Loucy (cell line): ENCODE data around the gene PTGES.

Experiments used
- H2AFZ ChIP-seq: fragments of 200-600 bp; sonication (generic); 2 replicates; pipeline ENCODE4 v1.6.0; 2016; ENCODE audit warnings: antibody characterized with exemption, mild to moderate bottlenecking, low read length, moderate library complexity
- H3F3A ChIP-seq: fragments of 200-600 bp; 2 replicates; pipeline ENCODE4 v1.6.0; 2016; ENCODE audit warnings: antibody characterized with exemption, low read depth, mild to moderate bottlenecking
- H3K27me3 ChIP-seq: fragments of 200-600 bp; sonication (generic); 2 replicates; pipeline ENCODE4 v1.6.1; 2014; ENCODE audit warnings: low read length, mild to moderate bottlenecking; ENCODE audit not compliant: insufficient read depth, poor library complexity, severe bottlenecking
- H3K36me3 ChIP-seq: fragments of 200-600 bp; sonication (generic); 2 replicates; pipeline ENCODE4 v1.6.1; 2016; ENCODE audit warnings: low read length; ENCODE audit not compliant: insufficient read depth
- H3K4me1 ChIP-seq: fragments of 200-600 bp; sonication (generic); 2 replicates; pipeline ENCODE4 v1.5.1; 2014; ENCODE audit warnings: low read length, mild to moderate bottlenecking; ENCODE audit not compliant: insufficient read depth, poor library complexity, severe bottlenecking
- H3K4me2 ChIP-seq: fragments of 200-600 bp; sonication (generic); 2 replicates; pipeline ENCODE4 v1.6.0; 2014; ENCODE audit warnings: antibody characterized with exemption, low read length, low read depth, mild to moderate bottlenecking; ENCODE audit not compliant: poor library complexity, severe bottlenecking
- H3K4me3 ChIP-seq: fragments of 200-600 bp; sonication (generic); 2 replicates; pipeline ENCODE4 v1.5.1; 2014; ENCODE audit warnings: low read length, mild to moderate bottlenecking, mixed read lengths; ENCODE audit not compliant: poor library complexity, severe bottlenecking
- H3K79me2 ChIP-seq: fragments of 200-600 bp; sonication (generic); 2 replicates; pipeline ENCODE4 v1.6.1; 2014; ENCODE audit warnings: low read length; ENCODE audit not compliant: insufficient read depth
- H3K9ac ChIP-seq: fragments of 200-600 bp; sonication (generic); 2 replicates; pipeline ENCODE4 v1.6.0; 2014; ENCODE audit warnings: mild to moderate bottlenecking, low read depth, low read length, moderate library complexity; ENCODE audit not compliant: poor library complexity, severe bottlenecking
- H3K9me2 ChIP-seq: fragments of 200-600 bp; sonication (generic); replicated peaks from 2 replicates; pipeline ENCODE4 v1.6.1; 2016; ENCODE audit warnings: low read depth, low read length, mixed read lengths
- H3K9me3 ChIP-seq: fragments of 200-600 bp; sonication (generic); 2 replicates; pipeline ENCODE4 v1.6.1; 2014; ENCODE audit warnings: mild to moderate bottlenecking, antibody characterized with exemption, low read length, low read depth; ENCODE audit not compliant: insufficient read depth
- H4K20me1 ChIP-seq: fragments of 200-600 bp; sonication (generic); 2 replicates; pipeline ENCODE4 v1.6.0; 2014; ENCODE audit warnings: antibody characterized with exemption, low read length, mild to moderate bottlenecking; ENCODE audit not compliant: insufficient read depth, poor library complexity, severe bottlenecking
- EZH2phosphoT487 ChIP-seq: fragments of 200-600 bp; IDR thresholded peaks from 2 replicates; pipeline ENCODE4 v1.6.1; 2018; ENCODE audit warnings: antibody characterized with exemption, mild to moderate bottlenecking, moderate library complexity, borderline replicate concordance
- TF ChIP-seq, protein P1 (sequence below): fragments of 200-600 bp; sonication (generic); conservative IDR thresholded peaks from 2 replicates; pipeline ENCODE4 v1.5.1; 2014; ENCODE audit warnings: mild to moderate bottlenecking, antibody characterized with exemption, low read length

PTGES gene

DNA sequence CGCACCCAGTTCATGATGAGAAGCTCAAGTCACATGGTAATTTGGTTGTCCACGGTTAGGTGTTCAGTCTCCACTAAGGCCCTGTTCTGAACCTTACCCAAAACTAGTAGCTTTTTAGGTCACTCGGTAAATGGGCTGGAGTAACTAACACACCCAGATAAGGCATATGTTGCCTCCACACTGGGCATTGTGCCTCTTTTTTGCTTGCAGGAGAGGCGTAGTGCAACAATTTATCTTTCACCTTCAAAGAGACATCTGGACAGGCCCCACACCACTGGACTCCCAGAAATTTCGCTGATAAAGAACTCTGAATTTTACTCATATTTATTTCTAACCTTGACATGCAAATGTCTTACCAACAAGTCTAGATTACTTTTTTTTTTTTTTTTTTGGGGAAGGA, 16.8 kb upstream of the PTGES start:
- Histone ChIP-seq H2AFZ (no peak overlapping the region), H3K4me3 (no peak overlapping the region), H3K79me2 (no peaks in the 10 kb centered on the region), H3K36me3 (no peaks in the 10 kb centered on the region), H3K9ac (no peak overlapping the region), H4K20me1 (no peaks in the 10 kb centered on the region), H3K27me3 (no peaks in the 10 kb centered on the region), H3K4me1 (no peaks in the 10 kb centered on the region), H3K9me3 (no peaks in the 10 kb centered on the region), H3K9me2 (no peaks in the 10 kb centered on the region), H3K4me2 (no peak overlapping the region), H3F3A (no peaks in the 10 kb centered on the region)
- TF ChIP-seq, protein P1, sequence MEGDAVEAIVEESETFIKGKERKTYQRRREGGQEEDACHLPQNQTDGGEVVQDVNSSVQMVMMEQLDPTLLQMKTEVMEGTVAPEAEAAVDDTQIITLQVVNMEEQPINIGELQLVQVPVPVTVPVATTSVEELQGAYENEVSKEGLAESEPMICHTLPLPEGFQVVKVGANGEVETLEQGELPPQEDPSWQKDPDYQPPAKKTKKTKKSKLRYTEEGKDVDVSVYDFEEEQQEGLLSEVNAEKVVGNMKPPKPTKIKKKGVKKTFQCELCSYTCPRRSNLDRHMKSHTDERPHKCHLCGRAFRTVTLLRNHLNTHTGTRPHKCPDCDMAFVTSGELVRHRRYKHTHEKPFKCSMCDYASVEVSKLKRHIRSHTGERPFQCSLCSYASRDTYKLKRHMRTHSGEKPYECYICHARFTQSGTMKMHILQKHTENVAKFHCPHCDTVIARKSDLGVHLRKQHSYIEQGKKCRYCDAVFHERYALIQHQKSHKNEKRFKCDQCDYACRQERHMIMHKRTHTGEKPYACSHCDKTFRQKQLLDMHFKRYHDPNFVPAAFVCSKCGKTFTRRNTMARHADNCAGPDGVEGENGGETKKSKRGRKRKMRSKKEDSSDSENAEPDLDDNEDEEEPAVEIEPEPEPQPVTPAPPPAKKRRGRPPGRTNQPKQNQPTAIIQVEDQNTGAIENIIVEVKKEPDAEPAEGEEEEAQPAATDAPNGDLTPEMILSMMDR: no peak
- TF ChIP-seq EZH2phosphoT487: no peak

DNA sequence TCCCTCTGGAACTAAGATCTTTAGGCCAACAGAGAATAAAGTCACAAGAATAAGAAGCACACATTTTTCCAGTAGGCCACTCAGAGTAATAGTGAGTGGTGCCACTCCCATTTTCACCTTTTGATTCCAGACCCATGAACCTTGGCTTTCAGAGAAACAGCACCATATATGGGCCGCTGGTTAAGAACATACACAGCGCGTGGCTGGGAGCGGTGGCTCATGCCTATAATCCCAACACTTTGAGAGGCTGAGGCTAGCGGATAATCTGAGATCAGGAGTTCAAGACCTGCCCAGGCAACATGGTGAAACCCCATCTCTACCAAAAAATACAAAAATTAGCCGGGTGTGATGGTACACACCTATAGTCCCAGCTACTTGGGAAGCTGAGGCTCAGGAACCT, 15.6 kb upstream of the PTGES start:
- Histone ChIP-seq H2AFZ (no peak overlapping the region), H3K79me2 (no peaks in the 10 kb centered on the region), H3K4me2 (no peak overlapping the region), H3K9ac (no peak overlapping the region), H4K20me1 (no peaks in the 10 kb centered on the region), H3K36me3 (no peaks in the 10 kb centered on the region), H3K27me3 (no peaks in the 10 kb centered on the region), H3F3A (no peaks in the 10 kb centered on the region), H3K4me3 (no peak overlapping the region), H3K4me1 (no peaks in the 10 kb centered on the region), H3K9me2 (no peaks in the 10 kb centered on the region), H3K9me3 (no peaks in the 10 kb centered on the region)
- TF ChIP-seq EZH2phosphoT487: no peak

DNA sequence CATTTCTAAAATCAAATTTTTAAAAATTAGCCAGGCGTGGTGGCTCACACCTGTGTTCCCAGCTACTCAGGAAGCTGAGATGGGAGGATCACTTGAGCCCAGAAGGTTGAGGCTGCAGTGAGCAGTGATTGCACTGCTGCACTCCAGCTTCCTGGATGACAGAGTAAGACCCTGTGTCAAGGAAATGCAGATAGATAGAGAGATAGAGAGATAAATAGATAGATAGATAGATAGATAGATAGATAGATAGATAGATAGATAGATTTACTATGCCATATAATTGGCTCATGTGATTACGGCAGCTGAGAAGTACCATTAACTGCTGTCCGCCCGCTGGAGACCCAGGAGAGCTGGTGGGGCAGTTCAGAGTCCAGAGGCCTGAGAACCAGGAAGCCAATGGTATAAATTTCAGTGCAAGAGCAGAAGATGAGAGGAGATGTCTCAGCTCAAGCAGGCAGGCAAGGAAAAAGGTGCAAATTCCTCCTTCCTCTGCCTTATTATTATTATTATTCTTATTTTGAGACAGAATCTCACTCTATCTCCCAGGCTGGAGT, 13.0 kb upstream of the PTGES start:
- no peaks in the 10 kb centered on the region for H4K20me1 ChIP-seq
- no peaks in the 10 kb centered on the region for H3K36me3 ChIP-seq
- TF ChIP-seq EZH2phosphoT487: no peak
- TF ChIP-seq, protein P1: no peak
- H3K4me3 ChIP-seq: no peak overlapping the region
- H3K4me2 ChIP-seq: no peak overlapping the region
- no peak overlapping the region for H2AFZ ChIP-seq
- no peaks in the 10 kb centered on the region for H3K79me2 ChIP-seq
- no peaks in the 10 kb centered on the region for H3K9me2 ChIP-seq
- H3K9me3 ChIP-seq: no peaks in the 10 kb centered on the region
- H3K4me1 ChIP-seq: no peaks in the 10 kb centered on the region
- no peaks in the 10 kb centered on the region for H3K27me3 ChIP-seq
- H3K9ac ChIP-seq: no peak overlapping the region
- no peaks in the 10 kb centered on the region for H3F3A ChIP-seq
